LNCAP (cell line): ENCODE results near the gene KCNN3.

ENCODE experiments used
- CTCF ChIP-seq: fragments of 450-650 bp; IDR thresholded peaks from 2 replicates; pipeline ENCODE4 v1.5.1; 2017; ENCODE audit warnings: mild to moderate bottlenecking

KCNN3 gene

GRCh38 chr1:154682254-154682653 is 187.8 kb downstream of the KCNN3 start:
- TF ChIP-seq CTCF, result no peak

GRCh38 chr1:154669464-154670282 is 200.4 kb downstream of the KCNN3 start:
- TF ChIP-seq CTCF, result peak; percentile 94

- TF ChIP-seq CTCF, result no peak
These were observed 203.9 kb downstream of the KCNN3 start for GRCh38 chr1:154666051-154666790.

GRCh38 chr1:154664331-154665002 is 205.6 kb downstream of the KCNN3 start:
- no peak for TF ChIP-seq CTCF

- TF ChIP-seq CTCF, result no peak; the same call in 1 of the 2 replicates
These were observed 206.5 kb downstream of the KCNN3 start for GRCh38 chr1:154663471-154664060.

- TF ChIP-seq CTCF, result no peak
These were observed 209.0 kb downstream of the KCNN3 start for GRCh38 chr1:154661110-154661509.

GRCh38 chr1:154659823-154660592 is 210.1 kb downstream of the KCNN3 start:
- no peak for TF ChIP-seq CTCF
